NCI-H146 (cell line): ENCODE measurements around the gene OLFM3.

Experiments
- DNase-seq: peaks from one replicate; lab custom pipeline; 2025; lab: John Stamatoyannopoulos, UW

The OLFM3 gene

DNA sequence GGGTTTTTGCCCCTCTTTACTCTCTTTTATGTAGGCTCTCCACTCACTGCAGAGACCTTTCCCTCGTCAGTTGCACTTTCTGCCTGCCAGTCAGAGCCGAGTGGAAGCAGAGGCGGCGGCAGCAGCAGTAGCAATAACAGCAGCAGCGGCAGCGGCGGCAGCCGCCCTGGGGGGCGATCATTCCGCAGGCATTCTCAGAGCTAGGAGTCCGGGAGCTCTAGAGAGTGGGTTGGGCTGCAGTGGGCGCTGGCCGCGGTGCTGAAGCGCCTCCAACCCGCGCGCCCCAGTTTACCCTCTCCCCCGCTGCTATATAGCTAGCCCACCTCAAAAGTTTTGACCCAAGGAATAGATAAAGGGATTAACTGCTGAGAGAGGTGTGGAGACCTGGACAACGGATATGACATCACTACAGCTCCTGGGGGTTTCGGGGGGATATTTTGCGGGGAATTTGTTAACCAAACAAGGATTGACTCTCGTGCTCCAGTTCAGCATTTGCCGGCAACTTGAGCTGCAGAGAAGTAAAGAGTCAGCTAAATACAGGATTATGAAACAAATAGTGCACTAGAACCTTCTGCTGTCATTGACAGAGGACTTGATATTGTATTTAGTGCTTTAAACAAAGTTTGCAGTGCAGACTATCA is at the start of gene OLFM3:
TSS of gene OLFM3 (minus strand) at position 102 of the 641 bp plus-strand sequence.
- no peak for DNase-seq

DNA sequence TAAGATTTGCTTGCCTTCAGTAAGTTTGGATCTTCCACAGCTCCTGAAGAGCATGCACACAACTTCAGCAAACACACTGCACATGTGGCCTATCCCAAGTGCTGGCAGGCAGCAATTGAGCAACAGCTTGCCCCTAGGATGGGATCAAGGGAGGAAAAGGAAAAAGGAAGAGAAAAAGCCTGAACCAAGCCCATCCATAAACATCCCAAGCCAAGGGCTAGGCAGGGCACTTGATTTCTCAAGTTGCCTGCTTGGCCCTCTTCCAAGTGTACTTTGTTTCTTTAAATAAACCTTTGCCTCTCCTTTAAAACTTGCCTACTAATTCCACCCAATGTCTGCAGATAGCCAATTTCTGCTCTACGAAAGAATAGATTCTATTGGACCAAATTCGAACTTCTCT is 49.0 kb upstream of the OLFM3 start:
- no peak for DNase-seq

GRCh38 chr1:102032534-102032933 is 35.8 kb upstream of the OLFM3 start:
- DNase-seq: no peak

DNA sequence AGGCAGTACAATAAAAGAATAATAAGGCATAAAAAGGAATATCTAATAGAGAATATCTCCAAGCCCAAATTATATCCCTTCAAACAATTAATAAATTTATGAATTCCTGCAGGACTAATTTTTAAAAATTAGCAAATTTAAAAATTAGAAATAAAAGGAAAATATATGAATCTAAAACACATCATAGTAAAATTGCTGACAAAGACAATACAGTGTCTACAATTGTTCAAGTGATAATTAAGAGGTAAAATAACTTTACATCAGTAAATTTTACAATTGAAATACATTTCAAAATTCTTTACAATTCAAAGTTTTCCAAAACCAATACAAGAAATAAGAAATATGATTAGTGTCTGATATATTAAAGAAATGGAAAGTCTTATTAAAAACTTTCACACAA is 22.8 kb upstream of the OLFM3 start:
- DNase-seq: no peak

DNA sequence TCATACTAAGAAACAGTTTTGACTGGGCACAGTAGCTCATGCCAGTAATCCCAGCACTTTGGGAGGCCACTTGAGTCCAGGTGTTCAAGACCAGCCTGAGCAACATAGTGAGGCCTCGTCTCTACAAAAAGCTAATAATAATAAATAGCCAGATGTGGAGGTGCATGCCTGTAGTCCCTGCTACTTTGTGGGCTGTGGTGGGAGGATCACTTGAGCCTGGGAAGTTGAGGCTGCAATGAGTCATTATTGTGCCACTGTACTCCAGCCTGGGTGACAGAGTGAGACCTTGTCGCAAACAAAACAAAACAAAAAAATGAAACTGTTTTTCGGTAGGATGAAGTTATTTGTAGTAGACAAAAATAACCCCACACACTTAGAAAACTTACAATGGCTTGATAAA is 19.0 kb upstream of the OLFM3 start:
- DNase-seq: no peak

GRCh38 chr1:102002057-102002456 is 5.3 kb upstream of the OLFM3 start:
- no peak for DNase-seq

DNA sequence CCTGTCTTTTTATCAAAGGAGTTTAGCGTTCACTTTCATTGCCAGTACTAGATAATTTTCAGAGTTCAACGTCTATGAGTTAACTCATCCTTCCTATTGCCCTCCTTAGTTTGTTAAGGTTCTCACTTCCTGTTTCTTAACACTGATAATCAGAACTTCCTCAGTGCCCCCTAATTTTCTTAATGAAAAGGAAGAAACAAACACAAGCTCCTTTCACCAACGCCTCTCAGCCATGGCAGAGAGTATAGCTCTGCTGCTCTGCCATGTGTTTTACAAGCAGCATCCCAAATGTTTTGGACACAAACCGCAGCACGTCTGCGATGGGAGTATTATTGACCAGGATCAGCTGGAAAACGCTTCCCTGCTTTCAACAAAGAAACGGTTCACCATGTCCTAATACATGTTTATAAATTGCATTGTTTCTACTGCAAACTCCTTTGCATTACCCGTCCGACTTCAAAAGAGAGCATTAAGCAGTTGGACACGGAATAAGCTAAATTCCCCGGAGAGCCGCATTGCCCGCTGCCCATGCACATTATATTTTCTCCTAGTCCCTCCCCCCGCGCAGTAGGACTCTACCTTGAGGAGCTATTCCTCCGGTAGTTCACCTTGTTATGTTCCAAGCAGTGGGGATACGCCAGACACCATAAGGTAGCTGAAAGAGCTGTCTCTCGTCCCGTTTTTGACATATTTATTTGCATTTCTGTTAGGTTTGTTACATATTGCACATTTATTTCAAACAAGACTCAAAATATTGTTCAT is 561 bp downstream of the OLFM3 start:
- DNase-seq: no peak

GRCh38 chr1:101993710-101994109 is 3.0 kb downstream of the OLFM3 start:
- DNase-seq: no peak

- no peak for DNase-seq
Observed at GRCh38 chr1:101992821-101993575, 3.7 kb downstream of the OLFM3 start.

- DNase-seq: no peak
Observed at GRCh38 chr1:101980974-101981373, 15.8 kb downstream of the OLFM3 start.

GRCh38 chr1:101977266-101977665 is 19.5 kb downstream of the OLFM3 start:
- DNase-seq: no peak

DNA sequence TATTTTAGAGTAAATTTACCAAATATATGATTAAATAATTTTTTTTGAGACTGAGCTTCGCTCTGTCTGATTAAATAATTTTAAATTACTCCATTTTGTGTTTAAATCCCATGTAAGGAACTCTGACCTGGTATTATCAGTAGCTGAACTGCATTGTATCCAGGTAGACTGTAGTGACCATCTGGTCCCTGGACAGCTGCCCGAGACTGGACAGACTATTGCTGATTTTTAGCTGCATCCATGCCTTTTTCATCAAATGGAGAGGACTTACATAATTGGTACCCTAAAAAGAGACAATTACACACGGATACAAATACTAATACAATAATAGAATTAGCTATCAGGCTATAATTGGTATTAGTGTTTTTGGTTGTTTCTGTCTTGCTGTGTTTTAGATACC is 20.6 kb downstream of the OLFM3 start:
- no peak for DNase-seq

DNA sequence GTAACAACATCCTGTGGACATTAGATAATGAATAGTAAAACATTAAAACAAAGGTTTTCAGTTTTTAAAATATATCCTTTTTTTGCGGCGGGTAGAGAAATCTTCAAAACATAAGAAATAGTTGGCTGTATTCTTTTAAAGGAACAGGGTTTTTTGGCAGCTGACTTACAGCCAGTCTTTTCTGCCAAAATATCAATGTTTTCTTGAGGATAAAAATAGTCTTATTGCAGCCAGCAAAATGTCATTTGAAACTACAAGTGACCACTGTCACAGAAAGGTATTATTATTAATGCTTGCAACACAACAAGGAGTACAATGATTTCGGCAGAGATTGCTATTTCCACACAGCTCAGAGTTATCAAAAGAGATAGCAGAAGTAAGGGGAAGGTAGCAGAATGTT is 21.4 kb downstream of the OLFM3 start:
- no peak for DNase-seq

- DNase-seq: no peak
Observed at GRCh38 chr1:101974599-101975274, 22.0 kb downstream of the OLFM3 start.

DNA sequence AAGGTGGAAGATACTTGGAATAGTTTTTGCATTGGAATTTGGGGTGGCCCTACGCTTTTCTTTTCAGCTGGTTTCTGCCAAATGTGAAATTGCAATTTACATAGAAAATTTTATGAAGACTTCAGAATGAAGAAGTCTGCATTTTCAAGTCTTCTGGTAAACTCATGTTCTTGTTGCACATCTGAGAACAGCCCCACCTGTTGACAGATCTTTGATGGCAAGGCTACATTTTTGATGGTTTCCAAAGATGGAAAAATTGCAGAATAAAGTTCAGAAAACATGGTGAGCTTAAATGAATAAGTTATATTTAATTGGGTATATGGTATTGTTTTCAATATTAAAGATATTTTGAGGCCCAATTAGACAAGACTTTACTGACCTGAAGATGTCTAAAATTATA is 25.4 kb downstream of the OLFM3 start:
- DNase-seq: no peak

DNA sequence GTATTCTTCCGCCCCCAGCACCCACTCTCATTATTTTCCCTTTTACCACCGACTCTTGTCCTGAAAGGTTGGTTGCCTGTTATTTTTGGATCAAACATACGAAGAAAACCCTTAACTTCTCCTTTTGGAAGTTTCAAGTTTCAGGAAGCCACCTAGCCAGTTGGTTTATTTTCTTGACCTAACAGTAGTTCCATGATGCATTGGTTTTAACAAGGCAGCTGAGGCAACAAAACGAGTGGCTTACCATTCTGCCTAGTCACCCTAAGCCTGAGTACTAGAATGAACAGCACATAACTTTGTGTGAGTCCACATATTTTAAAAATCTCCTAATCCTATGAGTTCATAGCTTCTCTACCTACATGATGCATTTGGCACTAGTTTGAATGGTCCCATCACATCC is 28.9 kb downstream of the OLFM3 start:
- DNase-seq: no peak

- no peak for DNase-seq
Observed at GRCh38 chr1:101965341-101965740, 31.4 kb downstream of the OLFM3 start.

- DNase-seq: no peak
Observed at GRCh38 chr1:101964708-101965107, 32.0 kb downstream of the OLFM3 start.

DNA sequence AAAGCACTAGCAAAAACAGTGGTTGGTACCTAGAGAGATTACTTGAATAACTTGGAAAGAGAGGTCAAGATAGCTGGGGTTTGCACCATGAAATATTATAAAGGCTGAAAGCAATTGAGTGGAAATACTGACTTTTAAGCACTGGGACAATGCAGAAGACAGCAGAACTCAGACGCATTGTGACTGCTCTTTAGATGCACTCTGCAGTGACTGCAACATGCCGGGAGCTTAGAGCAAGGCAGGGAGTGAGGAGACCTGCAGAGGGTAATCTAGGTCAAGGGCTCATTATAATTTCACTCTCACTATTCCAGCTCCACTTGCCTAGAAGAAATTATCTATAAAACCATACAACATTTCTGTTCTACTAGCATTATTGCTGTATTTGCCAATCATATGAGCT is 36.6 kb downstream of the OLFM3 start:
- DNase-seq: no peak

DNA sequence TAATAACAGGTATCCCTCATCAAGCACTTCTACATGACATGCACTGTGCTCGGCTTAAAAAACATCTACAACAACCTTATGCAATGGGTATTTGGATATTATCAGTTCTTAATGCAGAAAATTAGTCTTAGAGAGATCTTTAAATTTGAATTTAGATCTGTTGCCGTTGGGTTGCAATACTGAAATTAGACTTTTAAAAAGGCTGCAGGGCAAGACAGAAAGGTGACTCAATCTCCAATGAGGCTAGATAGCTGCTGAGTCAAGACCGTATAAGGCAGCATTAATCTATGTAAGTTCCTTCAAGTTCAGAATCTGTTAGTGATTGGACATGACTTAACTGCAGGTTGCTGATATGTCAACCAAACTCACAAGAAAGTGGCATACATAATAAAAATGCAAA is 37.3 kb downstream of the OLFM3 start:
- no peak for DNase-seq

DNA sequence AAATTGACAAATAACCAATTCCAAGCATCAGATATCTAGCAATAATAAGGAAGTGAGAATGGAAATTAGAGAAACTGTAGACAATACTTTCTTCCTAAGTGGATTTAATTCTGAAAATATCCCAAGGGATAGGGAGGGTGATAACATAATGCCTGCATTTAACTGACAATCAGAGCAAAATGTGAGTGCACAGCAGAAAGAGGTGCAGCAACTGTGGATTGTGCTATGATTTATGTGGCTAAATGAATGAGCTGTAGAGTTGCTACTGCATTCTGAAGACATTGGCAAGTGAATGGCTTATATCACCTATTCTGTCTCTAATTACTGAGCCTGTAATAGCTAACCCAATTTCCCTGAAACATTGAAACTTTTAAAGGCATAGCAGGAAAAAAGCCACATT is 39.0 kb downstream of the OLFM3 start:
- DNase-seq: no peak

DNA sequence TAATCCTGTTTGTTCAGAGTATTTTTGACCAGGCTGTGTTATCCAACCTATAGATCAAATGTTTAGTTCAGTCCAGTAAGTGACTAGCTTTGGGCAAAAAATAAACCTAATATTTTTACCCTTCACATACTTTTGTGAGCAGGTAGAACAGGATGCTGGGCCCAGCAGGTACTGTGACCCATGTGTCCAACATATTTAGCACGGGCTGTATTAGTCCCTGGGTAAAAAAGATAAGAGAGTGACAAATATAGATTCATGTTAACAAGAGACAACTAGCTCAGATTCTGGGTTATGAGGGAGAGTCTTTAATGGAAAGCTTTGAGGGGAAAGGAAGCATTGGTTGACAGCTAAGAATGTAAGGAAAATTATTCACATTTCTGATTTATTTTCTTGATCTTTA is 43.1 kb downstream of the OLFM3 start:
- no peak for DNase-seq

DNA sequence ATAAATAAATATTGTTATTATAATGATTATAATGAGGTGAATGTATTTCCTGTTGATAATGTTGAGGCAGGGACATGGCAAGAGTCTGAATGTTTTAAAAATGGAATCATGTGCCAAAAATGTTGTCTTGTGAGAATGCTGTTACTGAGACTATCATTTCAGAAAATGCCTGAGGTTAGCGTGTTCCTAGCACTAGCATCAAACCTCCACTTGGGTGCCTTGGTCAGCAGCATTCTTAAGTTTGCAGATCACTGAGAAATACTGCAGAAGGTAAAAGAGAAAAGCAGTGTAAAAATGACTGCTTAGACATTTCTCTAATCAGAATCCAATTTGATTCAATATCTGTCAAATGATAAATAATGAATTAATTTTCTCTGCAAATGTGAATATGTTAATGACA is 50.8 kb downstream of the OLFM3 start:
- DNase-seq: no peak
